Prostate gland (tissue), 2 donors: ENCODE data around the gene CCDC92.

ENCODE experiments used
- POLR2A ChIP-seq: fragments of 450-650 bp; IDR thresholded peaks from one replicate; pipeline ENCODE4 v1.6.1; 2016; ENCODE audit warnings: antibody characterized with exemption, mild to moderate bottlenecking
- POLR2AphosphoS5 ChIP-seq: sonication (generic); formaldehyde crosslinking; IDR thresholded peaks from one replicate; pipeline ENCODE4 v1.6.1; 2017; ENCODE audit warnings: antibody characterized with exemption
- TF ChIP-seq, protein P1 (sequence below), 4 experiments: fragments of 200-600 bp in 2 of 4; fragments of 450-650 bp in 2 of 4; sonication (generic) in 2 of 4; IDR thresholded peaks; 1 replicate in 3 of 4; 2 replicates in 1 of 4; pipeline ENCODE4 v1.5.1; 2016 to 2019; ENCODE audit warnings: antibody characterized with exemption in 4 of 4, mild to moderate bottlenecking in 2 of 4, moderate library complexity in 2 of 4

DNA sequence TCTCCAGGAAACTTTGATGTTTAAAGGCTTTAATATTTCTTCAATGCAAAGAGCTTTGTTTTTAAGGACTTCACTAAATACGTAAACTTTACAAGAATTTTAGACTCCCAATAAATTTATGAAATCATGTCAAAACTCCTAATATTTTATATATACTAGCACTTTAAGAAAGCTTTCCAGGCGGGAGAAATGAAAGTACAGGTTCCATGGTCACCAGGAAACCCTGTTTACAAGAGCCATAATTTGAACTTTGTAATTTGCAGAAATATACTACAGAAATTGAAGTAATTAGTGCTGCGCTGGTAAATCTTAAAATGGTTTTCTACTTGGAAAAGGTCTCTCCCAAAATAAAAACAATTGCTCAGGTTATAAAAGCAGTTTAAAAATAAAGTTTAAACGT is 8.8 kb downstream of the CCDC92 start:
- TF ChIP-seq, protein P1, sequence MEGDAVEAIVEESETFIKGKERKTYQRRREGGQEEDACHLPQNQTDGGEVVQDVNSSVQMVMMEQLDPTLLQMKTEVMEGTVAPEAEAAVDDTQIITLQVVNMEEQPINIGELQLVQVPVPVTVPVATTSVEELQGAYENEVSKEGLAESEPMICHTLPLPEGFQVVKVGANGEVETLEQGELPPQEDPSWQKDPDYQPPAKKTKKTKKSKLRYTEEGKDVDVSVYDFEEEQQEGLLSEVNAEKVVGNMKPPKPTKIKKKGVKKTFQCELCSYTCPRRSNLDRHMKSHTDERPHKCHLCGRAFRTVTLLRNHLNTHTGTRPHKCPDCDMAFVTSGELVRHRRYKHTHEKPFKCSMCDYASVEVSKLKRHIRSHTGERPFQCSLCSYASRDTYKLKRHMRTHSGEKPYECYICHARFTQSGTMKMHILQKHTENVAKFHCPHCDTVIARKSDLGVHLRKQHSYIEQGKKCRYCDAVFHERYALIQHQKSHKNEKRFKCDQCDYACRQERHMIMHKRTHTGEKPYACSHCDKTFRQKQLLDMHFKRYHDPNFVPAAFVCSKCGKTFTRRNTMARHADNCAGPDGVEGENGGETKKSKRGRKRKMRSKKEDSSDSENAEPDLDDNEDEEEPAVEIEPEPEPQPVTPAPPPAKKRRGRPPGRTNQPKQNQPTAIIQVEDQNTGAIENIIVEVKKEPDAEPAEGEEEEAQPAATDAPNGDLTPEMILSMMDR (IDR thresholded peaks at IDR 0.05) = no peak
- TF ChIP-seq POLR2A = no peak
- TF ChIP-seq POLR2AphosphoS5 = no peak
